SK-N-MC (cell line): ENCODE results near the gene CACNG8.
"Not testable (repeated sequence)": the region's sequence is repeated elsewhere in the genome, so short reads cannot be mapped to it uniquely, and the experiment has no call there.

Source experiments
- DNase-seq: peaks from one replicate; pipeline ENCODE4 v3.0.0-alpha.2; 2011; ENCODE audit warnings: low read depth, low spot score
- H3K27ac ChIP-seq: fragments of 200-600 bp; sonication (generic); 2 replicates; pipeline ENCODE4 v1.5.1; 2016; ENCODE audit warnings: mixed run types
- H3K36me3 ChIP-seq: fragments of 200-600 bp; sonication (generic); 2 replicates; pipeline ENCODE4 v1.6.1; 2017; ENCODE audit warnings: antibody characterized with exemption, low read length, mixed read lengths; ENCODE audit not compliant: insufficient read depth
- H3K4me3 ChIP-seq: fragments of 200-600 bp; sonication (generic); 2 replicates; pipeline ENCODE4 v1.5.1; 2016
- H3K9ac ChIP-seq: fragments of 200-600 bp; sonication (generic); 2 replicates; pipeline ENCODE4 v1.8.0; 2017; ENCODE audit warnings: mixed run types, mixed read lengths; ENCODE audit not compliant: insufficient read length
- H3K9me3 ChIP-seq: fragments of 200-600 bp; sonication (generic); 2 replicates; pipeline ENCODE4 v1.6.1; 2017; ENCODE audit warnings: low read depth, mild to moderate bottlenecking, antibody characterized with exemption, low read length, moderate library complexity, mixed read lengths
- EZH2 ChIP-seq: fragments of 200-600 bp; sonication (generic); IDR thresholded peaks from one replicate; pipeline ENCODE4 v1.6.1; 2017; ENCODE audit warnings: antibody characterized with exemption
- FOXP2 ChIP-seq: optimal IDR thresholded peaks from 2 replicates; pipeline ENCODE3; 2011; ENCODE audit warnings: mild to moderate bottlenecking, moderate library complexity; ENCODE audit not compliant: insufficient read depth; ENCODE audit errors: extremely low read length, control extremely low read depth
- POLR2AphosphoS5 ChIP-seq: IDR thresholded peaks from 2 replicates; pipeline ENCODE4 v1.6.1; 2012; ENCODE audit warnings: mild to moderate bottlenecking, low read depth, low read length, borderline replicate concordance

The CACNG8 gene

DNA sequence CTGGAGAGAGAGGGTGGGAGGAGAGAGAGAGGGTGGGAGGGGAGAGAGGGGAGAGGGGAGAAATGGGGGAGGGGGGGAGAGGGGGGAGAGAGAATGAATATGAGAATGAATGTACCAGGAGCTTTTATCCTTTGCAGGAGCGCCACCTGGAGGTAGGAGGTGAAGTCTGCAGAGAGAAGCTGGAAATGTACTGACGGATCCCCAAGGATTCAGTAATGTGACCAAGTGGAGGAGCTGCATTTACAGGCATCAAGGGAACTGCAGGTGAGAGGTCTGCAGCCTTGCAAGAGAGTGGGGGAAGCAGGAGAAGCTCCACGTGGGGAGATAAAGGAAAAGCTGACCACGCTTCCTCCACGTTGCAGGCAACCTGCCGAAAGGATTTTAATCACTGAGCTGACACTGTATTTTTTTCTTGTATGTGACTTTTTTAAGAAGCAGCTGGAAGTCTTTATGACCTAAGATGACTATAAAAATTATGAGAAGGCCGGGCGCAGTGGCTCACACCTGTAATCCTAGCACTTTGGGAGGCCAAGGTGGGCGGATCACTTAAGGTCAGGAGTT lies 67.3 kb downstream of the CACNG8 start:
- TF ChIP-seq EZH2 = no peak
- no peak overlapping the region for H3K27ac ChIP-seq
- no peaks in the 10 kb centered on the region for H3K9me3 ChIP-seq
- no peak overlapping the region for H3K9ac ChIP-seq
- H3K36me3 ChIP-seq = no peaks in the 10 kb centered on the region
- no peak for DNase-seq
- H3K4me3 ChIP-seq = no peak overlapping the region

DNA sequence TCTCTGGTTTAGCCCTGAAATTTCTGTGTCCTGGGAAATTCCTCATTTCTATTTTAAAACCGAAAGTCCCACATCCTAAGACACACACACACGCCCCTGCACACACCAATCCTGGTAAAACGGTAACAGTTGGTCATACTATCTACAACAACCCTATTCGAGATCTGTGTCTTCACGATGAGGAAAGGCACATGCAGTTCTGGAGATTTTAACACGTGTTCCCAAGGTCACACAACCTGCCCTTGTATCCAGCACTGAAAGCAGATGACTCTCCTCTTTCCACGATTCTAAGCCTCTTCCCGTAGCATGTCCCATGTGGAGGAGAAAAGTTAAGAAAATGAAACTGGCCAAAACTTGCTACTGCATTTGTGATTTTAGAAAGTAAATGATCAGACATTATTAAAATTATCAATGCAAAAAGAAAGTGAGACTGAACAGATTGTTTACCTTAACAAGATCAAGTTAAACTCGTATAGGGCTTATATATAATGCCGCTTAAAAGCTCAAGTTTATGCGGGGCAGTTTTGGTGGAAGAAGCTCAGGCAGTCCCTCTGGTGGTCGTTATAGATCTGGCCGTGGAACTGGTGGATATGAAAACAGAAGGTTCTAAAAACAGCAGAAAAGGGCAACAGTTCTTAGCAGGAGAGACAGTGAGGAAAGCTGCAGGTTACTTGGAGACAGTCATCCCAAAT lies 68.3 kb downstream of the CACNG8 start:
- no peak for TF ChIP-seq POLR2AphosphoS5
- TF ChIP-seq FOXP2 = no peak
- TF ChIP-seq EZH2 = no peak
- Histone ChIP-seq H3K9me3 (no peaks in the 10 kb centered on the region), H3K4me3 (no peak overlapping the region), H3K9ac (no peak overlapping the region), H3K36me3 (no peaks in the 10 kb centered on the region), H3K27ac (no peak overlapping the region)
- no peak for DNase-seq

- H3K27ac ChIP-seq = no peak overlapping the region
These were observed 72.8 kb downstream of the CACNG8 start for GRCh38 chr19:54035215-54036178.

GRCh38 chr19:54036542-54036941 lies 73.8 kb downstream of the CACNG8 start:
- not testable (repeated sequence) for H3K36me3 ChIP-seq, DNase-seq, H3K9me3 ChIP-seq, H3K9ac ChIP-seq, H3K27ac ChIP-seq, H3K4me3 ChIP-seq

More at GRCh38 chr19:54035215-54036178, 72.8 kb downstream of the CACNG8 start:
- Histone ChIP-seq H3K9me3 (no peaks in the 10 kb centered on the region), H3K9ac (no peak overlapping the region), H3K4me3 (no peak overlapping the region), H3K36me3 (no peaks in the 10 kb centered on the region)
- no peak for DNase-seq
- TF ChIP-seq EZH2 (no peak), POLR2AphosphoS5 (no peak), FOXP2 (no peak)
